ENCODE data around the gene UNC13C.

DNA sequence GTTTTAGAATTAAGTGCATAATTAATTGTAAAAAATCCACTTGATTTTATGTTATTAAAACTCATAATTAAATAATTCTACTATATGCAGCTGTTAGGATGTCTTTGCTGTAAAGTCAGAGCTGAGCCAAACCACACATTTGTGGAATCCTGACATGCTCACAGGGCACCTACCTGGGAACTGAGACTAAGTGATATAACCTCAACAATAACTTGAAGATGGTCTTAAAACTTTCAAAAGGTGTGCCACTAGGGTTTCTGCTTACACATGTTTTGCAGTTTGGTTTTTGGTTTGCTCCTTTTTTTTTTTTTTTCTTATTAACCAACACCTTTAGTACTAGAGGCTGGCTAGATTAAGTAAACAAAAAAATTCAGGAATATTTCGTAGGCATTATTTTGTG, 549.8 kb downstream of the UNC13C start:
- TF ChIP-seq EZH2 (IDR thresholded peaks at IDR 0.05; ENCODE audit: insufficient read depth, poor library complexity, severe bottlenecking) (no peak), EZH2phosphoT487 (IDR thresholded peaks at IDR 0.05; ENCODE audit: insufficient read depth, low read depth) (no peak)
